NCI-H2107 (cell line): Measurements from ENCODE around the gene PRPH.
"Not testable (repeated sequence)": the region's sequence is repeated elsewhere in the genome, so short reads cannot be mapped to it uniquely, and the experiment has no call there.

Experiments
- DNase-seq: peaks from one replicate; lab custom pipeline; 2025; lab: John Stamatoyannopoulos, UW

Gene PRPH

DNA sequence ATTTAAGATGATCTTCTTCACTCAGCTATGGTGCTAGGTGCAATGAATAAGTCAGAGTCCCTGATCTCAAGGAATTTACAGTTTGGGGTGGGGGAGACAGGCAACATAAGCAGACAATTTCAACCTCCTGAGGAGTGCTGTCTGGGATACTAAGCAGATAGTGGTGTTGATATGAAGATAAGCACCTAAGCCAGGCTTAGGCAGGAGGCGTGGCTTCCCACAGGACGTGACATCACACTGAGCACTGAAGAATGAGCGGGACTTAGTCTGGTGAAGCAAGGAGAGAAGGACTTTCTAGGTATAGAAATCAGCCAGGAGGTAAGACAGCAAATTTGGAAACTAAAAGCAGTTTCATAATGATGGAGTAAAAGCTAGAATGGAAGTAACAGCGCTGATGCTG lies 6.8 kb downstream of the PRPH start:
- no peak for DNase-seq

DNA sequence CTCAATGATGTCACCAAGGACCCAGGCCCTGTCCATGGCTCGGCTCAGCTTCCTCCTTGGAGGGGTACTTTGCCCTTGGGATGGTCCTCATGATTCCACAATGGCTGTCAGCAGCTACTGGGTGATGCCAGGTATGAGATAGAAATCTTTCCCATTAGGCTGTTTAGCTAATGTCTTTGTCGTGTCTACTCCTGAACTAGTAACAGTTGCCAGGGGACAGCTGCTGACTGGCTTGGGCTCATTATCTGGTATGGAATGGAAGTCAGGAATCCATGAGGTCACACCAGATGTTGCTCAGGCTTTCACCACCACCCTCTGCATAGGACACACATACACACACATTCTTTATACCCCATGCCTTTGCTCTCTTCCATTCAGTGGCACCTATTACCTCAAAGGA lies 9.2 kb downstream of the PRPH start:
- DNase-seq, result no peak

DNA sequence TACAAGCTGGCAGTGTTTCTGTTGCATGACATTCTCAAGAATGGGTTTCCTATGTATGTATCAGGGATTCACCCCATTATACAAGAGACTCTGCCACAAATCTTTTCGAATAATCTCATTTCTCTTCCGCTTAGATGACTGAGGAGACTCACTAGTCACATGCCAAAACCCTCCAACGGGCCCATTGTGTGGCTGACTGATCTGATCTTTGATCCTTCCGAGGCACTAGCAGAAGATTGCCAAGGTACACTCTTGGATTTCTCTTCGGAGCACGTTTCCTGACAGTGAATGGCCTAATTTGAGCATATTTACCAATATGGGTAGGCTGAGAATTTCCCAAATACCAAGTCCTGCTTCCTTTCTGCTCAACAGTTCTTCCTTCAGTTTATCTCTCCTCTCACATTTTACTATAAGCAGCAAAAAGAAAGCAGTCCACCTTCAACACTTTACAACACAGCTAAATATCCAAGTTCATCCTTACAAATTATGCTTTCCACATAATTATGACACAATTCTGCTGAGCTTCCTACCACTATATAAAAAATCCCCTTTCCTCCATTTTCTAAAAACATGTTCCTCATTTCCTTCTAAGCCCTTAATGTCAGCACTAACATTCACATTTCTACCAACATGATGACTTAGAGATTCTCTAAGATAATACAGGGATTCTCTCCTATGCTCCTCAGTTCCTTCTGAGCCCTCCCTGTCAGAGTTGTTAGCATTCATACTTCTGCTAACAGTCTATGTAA lies 11.0 kb downstream of the PRPH start:
- DNase-seq, result no peak

DNA sequence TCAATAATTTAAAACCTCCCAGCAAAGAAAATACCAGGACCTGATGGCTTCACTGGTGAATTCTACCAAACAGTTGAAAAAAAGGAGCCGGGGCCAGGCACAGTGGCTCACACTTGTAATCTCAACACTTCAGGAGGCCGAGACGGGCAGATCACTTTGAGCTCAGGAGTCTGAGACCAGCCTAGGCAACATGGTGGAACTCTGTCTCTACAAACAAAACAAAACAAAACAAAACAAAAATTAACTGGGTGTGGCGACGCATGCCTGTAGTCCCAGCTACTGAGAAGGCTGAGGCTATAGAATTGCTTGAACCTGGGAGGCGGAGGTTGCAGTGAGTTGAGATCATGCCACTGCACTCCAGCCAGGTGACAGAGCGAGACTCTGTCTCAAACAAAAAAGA lies 14.4 kb downstream of the PRPH start:
- DNase-seq, result no peak

DNA sequence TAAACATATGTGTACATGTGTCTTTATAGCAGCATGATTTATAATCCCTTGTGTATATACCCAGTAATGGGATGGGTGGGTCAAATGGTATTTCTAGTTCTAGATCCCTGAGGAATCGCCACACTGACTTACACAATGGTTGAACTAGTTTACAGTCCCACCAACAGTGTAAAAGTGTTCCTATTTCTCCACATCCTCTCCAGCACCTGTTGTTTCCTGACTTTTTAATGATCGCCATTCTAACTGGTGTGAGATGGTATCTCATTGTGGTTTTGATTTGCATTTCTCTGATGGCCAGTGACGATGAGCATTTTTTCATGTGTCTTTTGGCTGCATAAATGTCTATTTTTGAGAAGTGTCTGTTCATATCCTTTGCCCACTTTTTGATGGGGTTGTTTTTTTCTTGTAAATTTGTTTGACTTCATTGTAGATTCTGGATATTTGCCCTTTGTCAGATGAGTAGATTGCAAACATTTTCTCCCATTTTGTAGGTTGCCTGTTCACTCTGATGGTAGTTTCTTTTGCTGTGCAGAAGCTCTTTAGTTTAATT lies 15.6 kb downstream of the PRPH start:
- DNase-seq, result not testable (repeated sequence)

DNA sequence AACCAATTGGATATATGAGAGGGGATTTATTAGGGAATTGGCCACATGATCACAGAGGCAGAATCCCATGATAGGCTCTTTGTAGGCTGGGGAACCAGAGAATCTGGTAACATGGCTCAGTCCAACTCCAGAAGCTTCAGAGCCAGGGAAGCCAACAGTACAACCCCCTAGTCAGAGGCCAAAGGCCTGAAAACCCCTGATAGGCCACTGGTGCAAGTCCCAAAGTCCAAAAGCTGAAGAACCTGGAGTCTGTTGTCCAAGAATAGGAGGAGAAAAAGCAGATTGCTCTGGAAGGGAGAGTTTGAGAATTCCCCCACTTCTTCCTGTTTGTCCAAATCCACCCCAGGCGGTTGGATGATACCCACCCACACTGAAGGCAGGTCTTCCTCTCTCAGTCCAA lies 19.9 kb downstream of the PRPH start:
- DNase-seq, result no peak

DNA sequence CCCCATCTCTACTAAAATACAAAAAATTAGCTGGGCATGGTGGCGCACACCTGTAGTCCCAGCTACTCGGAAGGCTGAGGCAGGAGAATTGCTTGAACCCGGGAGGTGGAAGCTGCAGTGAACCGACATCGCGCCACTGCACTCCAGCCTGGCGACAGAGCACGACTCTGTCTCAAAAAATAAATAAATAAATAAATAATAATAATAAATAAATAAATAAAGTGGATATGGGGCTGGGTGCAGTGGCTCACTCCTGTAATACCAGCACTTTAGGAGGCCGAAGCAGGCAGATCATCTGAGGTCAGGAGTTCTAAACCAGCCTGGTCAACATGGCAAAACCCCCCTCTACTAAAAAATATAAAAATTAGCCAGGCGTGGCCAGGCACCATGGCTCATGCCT lies 22.2 kb downstream of the PRPH start:
- not testable (repeated sequence) for DNase-seq

DNA sequence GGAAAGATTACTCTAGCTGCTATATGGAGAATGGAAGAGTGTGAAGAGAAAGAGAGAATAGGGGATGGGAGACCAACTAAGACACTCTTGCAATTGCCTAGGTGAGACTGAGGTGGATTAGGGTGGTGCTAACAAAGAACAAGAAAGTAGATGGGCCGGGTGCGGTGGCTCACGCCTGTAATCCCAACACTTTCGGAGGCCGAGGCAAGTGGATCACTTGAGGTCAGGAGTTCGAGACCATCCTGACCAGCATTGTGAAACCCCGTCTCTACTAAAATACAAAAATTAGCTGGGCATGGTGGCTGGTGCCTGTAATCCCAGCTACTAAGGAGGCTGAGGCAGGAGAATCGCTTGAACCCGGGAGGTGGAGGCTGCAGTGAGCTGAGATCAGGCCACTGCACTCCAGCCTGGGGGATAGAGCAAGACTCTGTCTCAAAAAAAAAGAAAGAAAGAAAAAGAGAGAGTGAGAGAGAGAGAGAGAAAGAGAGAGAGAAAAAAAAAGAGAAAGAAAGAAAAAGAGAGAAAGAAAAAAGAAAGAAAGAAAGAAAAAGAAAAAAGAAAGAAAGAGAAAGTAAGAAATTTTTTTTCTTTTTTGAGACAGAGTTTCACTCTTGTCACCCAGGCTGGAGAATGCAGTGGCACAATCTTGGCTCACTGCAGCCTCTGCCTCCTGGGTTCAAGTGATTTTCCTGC lies 25.6 kb downstream of the PRPH start:
- DNase-seq, result not testable (repeated sequence)

DNA sequence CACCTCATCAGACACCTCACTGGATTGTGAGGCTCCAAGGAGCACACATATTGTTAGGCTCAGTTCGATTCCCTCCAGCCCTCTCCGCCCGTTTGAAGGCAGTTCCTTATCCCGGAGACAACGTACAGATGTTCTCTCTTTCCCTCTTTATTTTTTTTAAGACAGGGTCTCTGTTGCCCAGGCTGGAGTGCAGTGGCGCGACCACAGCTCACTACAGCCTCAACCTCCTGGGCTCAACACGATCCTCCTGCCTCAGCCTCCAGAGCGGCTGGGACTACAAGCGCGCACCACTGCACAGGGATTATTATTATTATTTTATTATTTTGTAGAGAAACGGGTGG lies 27.4 kb downstream of the PRPH start:
- no peak for DNase-seq

DNA sequence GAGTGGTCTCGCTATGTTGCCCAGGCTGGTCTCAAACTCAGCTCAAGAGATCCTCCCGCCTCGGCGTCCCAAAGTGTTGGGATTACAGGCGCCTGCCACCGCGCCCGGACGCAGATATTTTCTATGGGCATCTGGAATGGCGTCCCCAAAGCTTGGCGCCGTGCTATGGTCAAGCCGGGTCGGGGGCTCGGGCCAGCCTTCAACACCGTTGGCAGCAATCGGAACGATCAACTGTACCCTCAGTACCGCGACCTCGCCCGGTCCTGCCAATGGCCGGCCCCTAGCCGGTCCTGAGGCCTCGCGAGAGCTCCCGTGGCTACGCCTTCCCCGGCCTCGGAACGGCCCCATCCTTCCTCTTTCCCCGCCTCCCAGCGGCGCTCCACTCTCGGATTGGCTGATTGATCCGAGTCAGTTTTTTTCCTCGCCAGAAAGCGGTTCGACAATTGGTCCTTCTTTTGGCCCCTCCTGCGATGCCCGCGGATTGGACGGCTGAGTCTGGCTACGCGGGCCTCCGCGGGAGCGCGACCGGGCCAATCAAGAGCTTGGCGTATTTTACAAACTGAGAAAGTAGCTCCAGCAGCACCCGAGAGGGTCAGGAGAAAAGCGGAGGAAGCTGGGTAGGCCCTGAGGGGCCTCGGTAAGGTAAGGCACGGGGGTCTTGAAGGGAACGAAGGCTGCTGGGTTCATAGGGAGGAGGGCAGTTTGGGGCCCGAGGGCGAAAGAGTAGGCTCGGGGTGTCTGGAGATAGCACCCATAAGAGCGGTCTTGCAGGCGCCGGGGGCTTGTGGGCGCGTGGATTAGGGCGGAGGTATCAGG lies 28.0 kb downstream of the PRPH start, which contains the start of gene TROAP:
TROAP (plus strand) TSS at position 548 of the 816 bp plus-strand sequence. CDS start 354 bp downstream, outside the sequence.
- DNase-seq, result peak; percentile 97

DNA sequence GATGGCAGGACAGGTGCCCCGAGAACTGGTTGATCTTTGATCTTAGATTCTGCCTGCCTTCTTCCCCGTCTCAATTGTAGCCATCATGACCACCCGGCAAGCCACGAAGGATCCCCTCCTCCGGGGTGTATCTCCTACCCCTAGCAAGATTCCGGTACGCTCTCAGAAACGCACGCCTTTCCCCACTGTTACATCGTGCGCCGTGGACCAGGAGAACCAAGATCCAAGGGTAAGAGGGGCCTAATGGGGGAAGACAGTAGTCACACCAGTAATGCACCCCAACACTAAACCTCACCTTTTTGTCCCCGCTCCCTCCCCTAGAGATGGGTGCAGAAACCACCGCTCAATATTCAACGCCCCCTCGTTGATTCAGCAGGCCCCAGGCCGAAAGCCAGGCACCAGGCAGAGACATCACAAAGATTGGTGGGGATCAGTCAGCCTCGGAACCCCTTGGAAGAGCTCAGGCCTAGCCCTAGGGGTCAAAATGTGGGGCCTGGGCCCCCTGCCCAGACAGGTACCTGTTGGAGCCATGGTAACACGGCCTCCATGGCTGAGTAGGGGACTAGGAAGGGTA lies 28.7 kb downstream of the PRPH start:
- no peak for DNase-seq

DNA sequence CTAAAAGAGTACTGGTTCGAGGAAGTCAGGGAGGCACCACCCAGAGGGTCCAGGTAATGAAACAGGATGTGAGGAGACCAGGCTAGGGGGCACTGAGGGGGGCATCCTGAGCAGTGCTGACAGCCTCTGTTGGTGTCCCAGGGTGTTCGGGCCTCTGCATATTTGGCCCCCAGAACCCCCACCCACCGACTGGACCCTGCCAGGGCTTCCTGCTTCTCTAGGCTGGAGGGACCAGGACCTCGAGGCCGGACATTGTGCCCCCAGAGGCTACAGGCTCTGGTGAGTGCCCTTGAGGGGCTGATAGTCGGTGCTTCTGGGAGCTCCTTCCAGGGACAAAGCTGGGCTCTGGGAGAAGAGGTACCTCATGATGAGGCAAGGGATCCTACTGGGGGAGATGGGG lies 30.7 kb downstream of the PRPH start:
- no peak for DNase-seq

DNA sequence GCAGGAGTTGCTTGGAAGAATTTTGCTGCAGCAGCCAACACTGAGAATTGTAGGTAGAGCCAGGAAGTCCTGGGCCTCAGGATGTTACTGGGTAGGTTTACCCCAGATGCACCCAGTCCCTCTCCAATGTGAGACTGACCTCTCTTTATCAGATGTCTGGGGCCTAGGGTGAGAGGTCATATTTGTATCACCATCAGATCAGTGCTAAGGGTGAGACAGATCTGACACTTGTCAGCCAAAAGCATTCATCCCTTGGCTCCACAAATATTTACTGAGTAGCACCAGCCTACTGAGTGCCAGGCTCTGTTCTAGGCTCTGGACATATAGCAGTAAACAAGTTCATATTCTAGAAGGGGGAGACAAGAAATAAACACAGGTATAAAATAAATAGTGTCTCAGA lies 32.4 kb downstream of the PRPH start:
- no peak for DNase-seq

DNA sequence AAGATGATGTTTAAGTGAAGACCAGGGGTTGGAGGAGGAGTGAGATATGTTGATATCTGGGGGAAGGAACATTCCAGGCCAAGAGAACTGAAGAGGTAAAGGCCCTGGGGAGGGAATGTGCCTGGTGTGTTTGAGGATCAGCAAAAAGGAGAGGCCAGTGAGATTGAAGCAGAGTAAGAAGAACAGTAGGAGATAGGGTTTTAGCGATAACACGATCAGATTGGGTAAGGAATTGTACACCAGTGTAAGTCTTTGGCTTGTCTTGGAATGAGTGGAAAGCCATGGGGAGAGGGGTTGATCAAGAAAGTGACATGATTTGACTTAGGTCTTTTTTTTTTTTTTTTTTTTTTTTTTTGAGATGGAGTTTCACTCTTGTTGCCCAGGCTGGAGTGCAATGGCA lies 32.9 kb downstream of the PRPH start:
- DNase-seq, result no peak

DNA sequence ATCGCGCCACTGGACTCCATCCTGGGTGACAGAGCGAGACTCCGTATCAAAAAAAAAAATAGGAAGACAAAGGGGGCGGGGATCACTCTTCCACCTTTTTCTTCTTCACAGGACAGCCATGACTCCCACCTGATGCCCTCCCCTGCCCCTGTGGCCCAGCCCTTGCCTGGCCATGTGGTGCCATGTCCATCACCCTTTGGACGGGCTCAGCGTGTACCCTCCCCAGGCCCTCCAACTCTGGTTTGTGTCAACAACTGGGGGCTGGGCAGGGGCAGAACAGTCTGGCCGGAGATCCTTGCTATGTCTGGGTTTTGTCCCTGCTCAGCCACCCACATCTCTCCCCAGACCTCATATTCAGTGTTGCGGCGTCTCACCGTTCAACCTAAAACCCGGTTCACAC lies 33.9 kb downstream of the PRPH start:
- DNase-seq, result no peak

DNA sequence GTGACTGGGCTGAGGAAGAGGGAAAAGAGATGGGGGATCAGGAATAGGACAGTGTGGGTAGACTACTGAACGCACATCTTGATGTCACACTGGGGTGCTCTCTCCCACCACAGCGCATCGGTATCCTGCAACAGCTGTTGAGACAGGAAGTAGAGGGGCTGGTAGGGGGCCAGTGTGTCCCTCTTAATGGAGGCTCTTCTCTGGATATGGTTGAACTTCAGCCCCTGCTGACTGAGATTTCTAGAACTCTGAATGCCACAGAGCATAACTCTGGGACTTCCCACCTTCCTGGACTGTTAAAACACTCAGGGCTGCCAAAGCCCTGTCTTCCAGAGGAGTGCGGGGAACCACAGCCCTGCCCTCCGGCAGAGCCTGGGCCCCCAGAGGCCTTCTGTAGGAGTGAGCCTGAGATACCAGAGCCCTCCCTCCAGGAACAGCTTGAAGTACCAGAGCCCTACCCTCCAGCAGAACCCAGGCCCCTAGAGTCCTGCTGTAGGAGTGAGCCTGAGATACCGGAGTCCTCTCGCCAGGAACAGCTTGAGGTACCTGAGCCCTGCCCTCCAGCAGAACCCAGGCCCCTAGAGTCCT lies 35.2 kb downstream of the PRPH start:
- no peak for DNase-seq

DNA sequence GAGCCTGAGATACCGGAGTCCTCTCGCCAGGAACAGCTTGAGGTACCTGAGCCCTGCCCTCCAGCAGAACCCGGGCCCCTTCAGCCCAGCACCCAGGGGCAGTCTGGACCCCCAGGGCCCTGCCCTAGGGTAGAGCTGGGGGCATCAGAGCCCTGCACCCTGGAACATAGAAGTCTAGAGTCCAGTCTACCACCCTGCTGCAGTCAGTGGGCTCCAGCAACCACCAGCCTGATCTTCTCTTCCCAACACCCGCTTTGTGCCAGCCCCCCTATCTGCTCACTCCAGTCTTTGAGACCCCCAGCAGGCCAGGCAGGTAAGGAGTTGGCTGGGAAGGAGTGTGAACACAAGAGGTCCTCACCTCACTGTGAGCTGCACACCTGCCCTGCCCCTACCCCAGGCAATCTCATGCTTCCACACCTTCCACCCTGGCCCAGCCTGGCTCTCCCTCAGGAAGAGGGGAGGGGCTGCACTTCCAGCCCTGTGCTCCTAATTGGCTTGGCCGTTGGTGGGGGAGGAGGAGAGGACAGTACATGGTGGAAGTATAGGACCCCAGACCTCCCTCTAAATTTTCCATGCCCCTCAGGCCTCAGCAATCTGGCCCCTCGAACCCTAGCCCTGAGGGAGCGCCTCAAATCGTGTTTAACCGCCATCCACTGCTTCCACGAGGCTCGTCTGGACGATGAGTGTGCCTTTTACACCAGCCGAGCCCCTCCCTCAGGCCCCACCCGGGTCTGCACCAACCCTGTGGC lies 35.9 kb downstream of the PRPH start:
- DNase-seq, result no peak

DNA sequence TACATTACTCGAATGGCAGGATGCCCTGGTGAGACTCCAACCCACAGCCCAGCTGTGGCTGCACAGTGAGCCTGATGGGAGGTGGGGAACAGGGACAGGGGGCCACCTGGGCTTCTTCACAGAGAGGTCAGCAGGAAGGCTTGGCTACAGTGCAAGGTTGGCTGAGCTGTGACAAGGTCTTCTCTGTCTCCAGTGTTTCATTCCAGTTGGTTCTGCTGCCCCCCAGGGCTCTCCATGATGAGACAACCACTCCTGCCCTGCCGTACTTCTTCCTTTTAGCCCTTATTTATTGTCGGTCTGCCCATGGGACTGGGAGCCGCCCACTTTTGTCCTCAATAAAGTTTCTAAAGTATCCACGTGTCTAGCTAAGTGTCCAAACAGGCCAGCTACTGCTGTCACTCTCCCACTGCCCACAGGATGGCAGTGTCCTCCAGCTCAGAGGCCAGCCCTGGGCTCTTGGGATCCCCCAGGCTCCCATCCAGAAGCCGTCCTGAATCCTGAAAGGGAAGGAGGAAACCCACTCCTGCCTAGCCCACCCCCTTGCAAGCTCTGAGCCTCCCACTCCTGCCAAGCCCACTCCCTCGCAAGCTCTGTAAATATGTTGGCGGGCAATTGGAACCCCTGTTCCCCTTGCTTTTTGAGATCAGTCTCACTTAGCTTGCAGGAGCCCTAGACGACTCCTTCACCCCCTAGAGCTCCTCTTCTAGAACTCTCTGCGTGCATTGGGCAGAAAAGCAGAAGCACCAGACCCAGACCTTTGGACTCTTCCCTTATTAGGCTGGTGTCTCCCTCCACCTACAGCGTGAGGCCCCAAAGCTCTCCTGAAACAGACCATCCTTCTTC lies 36.7 kb downstream of the PRPH start:
- DNase-seq, result no peak

DNA sequence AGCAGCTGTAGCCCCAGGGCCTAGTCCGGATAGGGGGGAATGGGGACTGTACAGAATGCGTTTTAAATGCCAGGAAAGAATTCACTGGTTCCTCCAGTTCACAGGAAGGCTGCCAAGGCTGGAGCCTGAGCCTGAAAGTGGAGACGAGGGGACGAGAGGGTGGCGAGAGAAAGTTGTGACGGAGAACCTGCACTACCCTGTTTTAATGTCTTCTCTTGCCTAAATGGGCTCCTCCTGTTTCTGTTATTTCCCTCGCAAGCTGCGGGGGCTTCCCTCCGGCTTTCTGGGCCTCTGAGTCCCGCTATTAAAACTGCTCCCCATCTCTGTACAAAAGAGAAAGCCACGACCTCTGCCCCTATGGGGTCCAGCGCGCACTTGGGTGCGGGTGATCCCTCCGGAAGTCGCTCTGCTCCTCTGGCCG lies 37.5 kb downstream of the PRPH start:
- no peak for DNase-seq

DNA sequence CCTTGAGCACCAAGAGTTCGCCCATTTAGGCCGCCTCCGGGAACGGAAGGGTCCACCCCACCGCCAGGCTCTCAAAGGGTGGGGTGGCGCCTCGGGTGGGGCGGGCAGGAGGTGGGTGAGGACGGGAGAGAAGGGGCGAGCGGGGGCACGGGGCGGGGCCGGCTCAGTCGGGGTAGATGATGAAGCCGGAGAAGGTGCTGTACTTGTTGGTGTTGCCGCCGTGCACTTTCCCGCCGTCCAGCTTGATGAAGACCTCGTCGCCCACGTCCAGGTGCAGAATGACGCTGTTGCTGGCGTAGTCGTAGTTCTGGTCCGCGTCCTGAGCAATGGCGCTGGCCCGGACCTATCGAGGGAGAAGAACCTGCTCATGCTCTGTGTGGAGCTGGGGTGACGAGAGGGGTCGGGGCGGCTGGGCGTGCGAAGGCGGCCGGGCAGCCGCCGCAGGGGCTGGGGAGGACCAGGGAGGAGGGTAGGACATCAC lies 38.0 kb downstream of the PRPH start:
- DNase-seq, result no peak
